Caco-2 (cell line): Measurements from ENCODE around the gene SAC3D1. TPM values are rescaled to one million over a fixed set of nuclear protein-coding genes. Genes with fewer than 3 reads are reported as not detected.

ENCODE experiments used
- BruUV-seq: library from RNA; stranded (reverse); fragments of 400-500 nt; replicated peaks from 2 replicates; lab custom pipeline; 2021; lab: Mats Ljungman, UMichigan
- CTCF ChIA-PET: fragments of 300-600 bp; sonication (Branson Sonifier 250); formaldehyde crosslinking; loops from one replicate; lab custom pipeline; 2022; ENCODE audit warnings: antibody characterized with exemption; lab: Charles Lee
- POLR2A ChIA-PET: fragments of 300-600 bp; sonication (Branson Sonifier 250); formaldehyde crosslinking; loops from one replicate; lab custom pipeline; 2022; ENCODE audit warnings: antibody characterized with exemption; lab: Charles Lee
- DNase-seq, 2 experiments: peaks; one replicate each; pipeline versions ENCODE4 v3.0.0 to v3.0.0-alpha.2; 2020 to 2022
- H3K27me3 ChIP-seq: replicated peaks from 2 replicates; pipeline ENCODE4 v1.6.0; 2011; ENCODE audit warnings: low read length; ENCODE audit not compliant: control insufficient read depth, insufficient read depth
- H3K36me3 ChIP-seq: 2 replicates; pipeline ENCODE4 v1.5.1; 2011; ENCODE audit warnings: low read length; ENCODE audit not compliant: control insufficient read depth, insufficient read depth
- H3K4me1 ChIP-seq: fragments of 250-450 bp; sonication (Bioruptor Pico); 2 replicates; pipeline ENCODE4 v1.5.1; 2020; ENCODE audit warnings: mild to moderate bottlenecking
- H3K4me3 ChIP-seq: 2 replicates; pipeline ENCODE4 v1.5.1; 2011; ENCODE audit warnings: low read depth, mild to moderate bottlenecking, control low read depth, low read length
- H3K9me3 ChIP-seq: fragments of 250-450 bp; sonication (Bioruptor Pico); 2 replicates; pipeline ENCODE4 v1.5.1; 2020; ENCODE audit warnings: mild to moderate bottlenecking, moderate library complexity
- H3K27ac Mint-ChIP-seq: one replicate; pipeline ENCODE4 v1.8.0; 2022; ENCODE audit warnings: mixed read lengths; ENCODE audit not compliant: unreplicated experiment
- H3K27me3 Mint-ChIP-seq: one replicate; pipeline ENCODE4 v1.8.0; 2022; ENCODE audit warnings: mixed read lengths; ENCODE audit not compliant: insufficient read depth, unreplicated experiment
- H3K36me3 Mint-ChIP-seq: one replicate; pipeline ENCODE4 v1.8.0; 2022; ENCODE audit warnings: mild to moderate bottlenecking, mixed read lengths; ENCODE audit not compliant: insufficient read depth, unreplicated experiment
- H3K4me1 Mint-ChIP-seq: one replicate; pipeline ENCODE4 v1.8.0; 2022; ENCODE audit warnings: low read depth, mixed read lengths; ENCODE audit not compliant: unreplicated experiment
- H3K4me3 Mint-ChIP-seq: one replicate; pipeline ENCODE4 v1.8.0; 2022; ENCODE audit warnings: mild to moderate bottlenecking, moderate library complexity, mixed read lengths; ENCODE audit not compliant: unreplicated experiment
- H3K9me3 Mint-ChIP-seq: one replicate; pipeline ENCODE4 v1.8.0; 2022; ENCODE audit warnings: mixed read lengths; ENCODE audit not compliant: unreplicated experiment
- CTCF ChIP-seq, 2 experiments: fragments of 200-600 bp in 1 of 2; IDR thresholded peaks; 1 replicate in 1 of 2; 2 replicates in 1 of 2; pipeline versions ENCODE4 v1.5.1 to v1.8.0; 2011 to 2022; ENCODE audit warnings: antibody characterized with exemption in 1 of 2, control low read depth in 1 of 2, inconsistent platforms in 1 of 2, low read depth in 1 of 2, low read length in 1 of 2, mild to moderate bottlenecking in 1 of 2, moderate library complexity in 1 of 2; ENCODE audit not compliant: insufficient read depth in 1 of 2, severe bottlenecking in 1 of 2, unreplicated experiment in 1 of 2
- intact Hi-C: fragments of 100-400 bp; cut with micrococcal nuclease; formaldehyde crosslinking; loops from one replicate; pipeline ENCODE4 v1.10.0; 2022; ENCODE audit not compliant: unreplicated experiment
- total RNA-seq: library from RNA; stranded (reverse); gene quantifications from 2 replicates; pipeline ENCODE4 v1.2.3, GENCODE V29; 2022

Gene SAC3D1
- total RNA-seq, 1 experiment from 2014 or later: 21.2 TPM

- Histone ChIP-seq H3K4me1 (peaks cover 16% of the 10 kb centered on the region; the same call in 1 of the 2 replicates), H3K9me3 (no peaks in the 10 kb centered on the region), H3K36me3 (peaks cover 4% of the 10 kb centered on the region; the same call in 1 of the 2 replicates), H3K4me3 (peak overlapping the region; percentile 58), H3K27me3 (no peaks in the 10 kb centered on the region)
- CTCF ChIA-PET: no interaction called here
- H3K4me3 Mint-ChIP-seq: peak overlapping the region; percentile 85
- BruUV-seq: TSS peak; percentile 54
- H3K4me1 Mint-ChIP-seq: peaks cover 16% of the 10 kb centered on the region
- no peak for TF ChIP-seq CTCF (IDR thresholded peaks at IDR 0.05; ENCODE audit: insufficient read depth in 1 of 2, low read depth in 1 of 2, low read length in 1 of 2, severe bottlenecking in 1 of 2, unreplicated experiment in 1 of 2)
- intact Hi-C loops: loop anchor here (5.0 kb wide), 1 partner anchor 57 kb away; the partner anchor contains the start of gene SNX15
- peaks cover 62% of the 10 kb centered on the region for H3K36me3 Mint-ChIP-seq
- H3K9me3 Mint-ChIP-seq: no peaks in the 10 kb centered on the region
- POLR2A ChIA-PET: interaction anchor here (1.2 kb wide), 1 partner anchor 27 kb away, joined by 4 read pairs; the partner anchor contains the start of gene TM7SF2
- no peaks in the 10 kb centered on the region for H3K27me3 Mint-ChIP-seq
- peak overlapping the region; percentile 98 for H3K27ac Mint-ChIP-seq
- DNase-seq: no peak
Measured at GRCh38 chr11:65084598-65085375, 43.8 kb downstream of the SAC3D1 start.

DNA sequence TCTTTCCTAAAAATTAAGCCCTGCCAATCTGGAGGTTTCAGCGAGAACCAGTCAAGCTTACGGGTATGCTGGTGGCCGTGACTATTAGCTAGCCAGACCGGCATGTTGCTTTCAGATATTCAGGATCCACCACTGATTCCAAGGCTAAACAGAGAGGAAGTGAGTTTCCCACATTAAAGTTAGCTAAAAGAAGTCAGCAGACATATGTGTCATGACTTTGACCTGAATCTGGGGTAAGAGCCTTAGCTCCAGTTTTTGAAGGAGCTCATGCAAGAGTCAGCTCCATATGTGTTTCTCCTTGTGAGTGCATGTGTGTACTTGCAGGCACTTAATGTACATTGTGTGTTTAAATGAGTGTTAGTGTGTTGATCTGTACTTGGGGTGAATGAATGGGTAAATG lies 44.4 kb downstream of the SAC3D1 start:
- H3K27me3 ChIP-seq: no peaks in the 10 kb centered on the region
- intact Hi-C loops: no loop called here
- peaks cover 16% of the 10 kb centered on the region; the same call in 1 of the 2 replicates for H3K4me1 ChIP-seq
- ChIA-PET CTCF (no interaction called here), POLR2A (interaction anchor here (0.6 to 1.2 kb wide), 2 partner anchors 26 to 32 kb away, joined by 3 to 4 read pairs; partner anchors contain the start of gene TM7SF2)
- H3K9me3 ChIP-seq: no peaks in the 10 kb centered on the region
- H3K4me1 Mint-ChIP-seq: peaks cover 16% of the 10 kb centered on the region
- no peak for DNase-seq
- no TSS peak for BruUV-seq
- H3K4me3 ChIP-seq: no peak overlapping the region
- peaks cover 56% of the 10 kb centered on the region for H3K36me3 Mint-ChIP-seq
- H3K4me3 Mint-ChIP-seq: peak overlapping the region; percentile 85
- no peaks in the 10 kb centered on the region for H3K9me3 Mint-ChIP-seq
- TF ChIP-seq CTCF (IDR thresholded peaks at IDR 0.05; ENCODE audit: insufficient read depth in 1 of 2, low read depth in 1 of 2, low read length in 1 of 2, severe bottlenecking in 1 of 2, unreplicated experiment in 1 of 2): no peak
- peaks cover 4% of the 10 kb centered on the region; the same call in 1 of the 2 replicates for H3K36me3 ChIP-seq
- H3K27ac Mint-ChIP-seq: peak overlapping the region; percentile 23
- no peaks in the 10 kb centered on the region for H3K27me3 Mint-ChIP-seq

- Mint-ChIP-seq H3K4me1 (peaks cover 12% of the 10 kb centered on the region), H3K9me3 (no peaks in the 10 kb centered on the region), H3K27ac (no peak overlapping the region), H3K36me3 (peaks cover 43% of the 10 kb centered on the region), H3K4me3 (no peak overlapping the region), H3K27me3 (no peaks in the 10 kb centered on the region)
- no peaks in the 10 kb centered on the region for H3K9me3 ChIP-seq
- H3K4me1 ChIP-seq: peaks cover 16% of the 10 kb centered on the region; the same call in 1 of the 2 replicates
- peaks cover 2% of the 10 kb centered on the region; the same call in 1 of the 2 replicates for H3K36me3 ChIP-seq
- CTCF ChIA-PET: no interaction called here
- intact Hi-C loops: no loop called here
- no peak for DNase-seq
- no peak overlapping the region for H3K4me3 ChIP-seq
- no TSS peak for BruUV-seq
- no peaks in the 10 kb centered on the region for H3K27me3 ChIP-seq
- TF ChIP-seq CTCF (IDR thresholded peaks at IDR 0.05; ENCODE audit: insufficient read depth in 1 of 2, low read depth in 1 of 2, low read length in 1 of 2, severe bottlenecking in 1 of 2, unreplicated experiment in 1 of 2): no peak
- POLR2A ChIA-PET: no interaction called here
Measured at GRCh38 chr11:65086809-65087208, 45.8 kb downstream of the SAC3D1 start.
